Activated T-cell treated with anti-CD3 and anti-CD28 coated beads, Interleukin-2, amount 50 U/mL, for 1 hour (primary cell): ENCODE data around the gene CD160.
"Not testable (repeated sequence)": the region's sequence is repeated elsewhere in the genome, so short reads cannot be mapped to it uniquely, and the experiment has no call there.

Experiments used
- DNase-seq: peaks from one replicate; pipeline ENCODE4 v3.0.0-alpha.2; 2020

The CD160 gene

DNA sequence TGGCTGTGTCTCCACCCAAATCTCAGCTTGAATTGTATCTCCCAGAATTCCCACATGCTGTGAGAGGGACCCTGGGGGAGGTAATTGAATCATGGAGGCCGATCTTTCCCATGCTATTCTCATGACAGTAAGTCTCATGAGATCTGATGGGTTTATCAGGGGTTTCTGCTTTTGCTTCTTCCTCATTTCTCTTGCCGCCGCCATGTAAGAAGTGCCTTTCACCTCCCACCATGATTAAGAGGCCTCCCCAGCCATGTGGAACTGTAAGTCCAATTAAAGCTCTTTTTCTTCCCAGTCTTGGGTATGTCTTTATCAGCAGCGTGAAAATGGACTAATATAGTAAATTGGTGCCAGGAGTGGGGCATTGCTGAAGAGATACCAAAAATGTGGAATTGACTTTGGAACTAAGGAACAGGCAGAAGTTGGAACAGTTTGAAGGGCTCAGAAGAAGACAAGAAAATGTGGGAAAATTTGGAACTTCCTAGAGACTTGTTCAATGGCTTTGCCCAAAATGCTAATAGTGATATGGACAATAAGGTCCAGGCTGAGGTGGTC is 41.2 kb downstream of the CD160 start:
- not testable (repeated sequence) for DNase-seq

DNA sequence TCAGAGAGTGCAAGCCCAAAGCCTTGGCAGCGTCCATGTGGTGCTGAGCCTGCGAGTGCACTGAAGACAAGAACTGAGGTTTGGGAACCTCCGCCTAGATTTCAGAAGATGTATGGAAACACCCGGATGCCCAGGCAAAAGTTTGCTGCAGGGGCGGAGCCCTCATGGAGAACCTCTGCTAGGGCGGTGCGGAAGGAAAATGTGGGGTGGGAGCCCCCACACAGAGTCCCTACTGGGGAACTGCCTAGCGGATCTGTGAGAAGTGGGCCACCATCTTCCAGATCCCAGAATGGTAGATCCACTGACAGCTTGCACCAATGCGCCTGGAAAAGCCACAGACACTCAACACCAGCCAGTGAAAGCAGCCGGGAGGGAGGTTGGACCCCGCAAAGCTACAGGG is 42.2 kb downstream of the CD160 start:
- DNase-seq = not testable (repeated sequence)

DNA sequence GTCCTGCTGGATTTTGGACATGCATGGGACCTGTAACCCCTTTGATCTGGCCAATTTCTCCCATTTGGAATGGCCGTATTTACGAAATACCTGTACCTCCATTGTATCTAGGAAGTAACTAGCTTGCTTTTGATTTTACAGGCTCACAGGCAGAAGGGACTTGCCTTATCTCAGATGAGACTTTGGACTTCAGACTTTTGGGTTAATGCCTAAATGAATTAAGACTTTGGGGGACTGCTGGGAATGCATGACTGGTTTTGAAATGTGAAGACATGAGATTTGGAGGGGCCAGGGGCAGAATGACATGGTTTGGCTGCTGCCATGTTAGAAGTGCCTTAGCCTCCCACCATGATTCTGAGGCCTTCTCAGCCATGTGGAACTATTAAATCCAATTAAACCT is 42.7 kb downstream of the CD160 start:
- not testable (repeated sequence) for DNase-seq

DNA sequence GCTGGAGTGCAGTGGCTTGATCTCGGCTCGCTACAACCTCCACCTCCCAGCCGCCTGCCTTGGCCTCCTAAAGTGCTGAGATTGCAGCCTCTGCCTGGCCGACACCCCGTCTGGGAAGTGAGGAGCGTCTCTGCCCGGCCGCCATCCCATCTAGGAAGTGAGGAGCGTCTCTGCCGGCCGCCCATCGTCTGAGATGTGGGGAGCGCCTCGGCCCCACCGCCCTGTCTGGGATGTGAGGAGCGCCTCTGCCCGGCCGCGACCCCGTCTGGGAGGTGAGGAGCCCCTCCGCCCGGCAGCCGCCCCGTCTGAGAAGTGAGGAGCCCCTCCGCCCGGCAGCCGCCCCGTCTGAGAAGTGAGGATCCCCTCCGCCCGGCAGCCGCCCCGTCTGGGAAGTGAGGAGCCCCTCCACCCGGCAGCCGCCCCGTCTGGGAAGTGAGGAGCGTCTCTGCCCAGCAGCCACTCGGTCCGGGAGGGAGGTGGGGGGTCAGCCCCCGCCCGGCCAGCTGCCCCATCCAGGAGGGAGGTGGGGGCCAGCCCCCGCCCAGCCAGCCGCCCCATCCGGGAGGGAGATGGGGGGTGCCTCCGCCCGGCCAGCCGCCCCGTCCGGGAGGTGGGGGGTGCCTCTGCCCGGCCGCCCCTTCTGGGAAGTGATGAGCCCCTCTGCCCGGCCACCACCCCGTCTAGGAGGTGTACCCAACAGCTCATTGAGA is 45.1 kb downstream of the CD160 start:
- not testable (repeated sequence) for DNase-seq

DNA sequence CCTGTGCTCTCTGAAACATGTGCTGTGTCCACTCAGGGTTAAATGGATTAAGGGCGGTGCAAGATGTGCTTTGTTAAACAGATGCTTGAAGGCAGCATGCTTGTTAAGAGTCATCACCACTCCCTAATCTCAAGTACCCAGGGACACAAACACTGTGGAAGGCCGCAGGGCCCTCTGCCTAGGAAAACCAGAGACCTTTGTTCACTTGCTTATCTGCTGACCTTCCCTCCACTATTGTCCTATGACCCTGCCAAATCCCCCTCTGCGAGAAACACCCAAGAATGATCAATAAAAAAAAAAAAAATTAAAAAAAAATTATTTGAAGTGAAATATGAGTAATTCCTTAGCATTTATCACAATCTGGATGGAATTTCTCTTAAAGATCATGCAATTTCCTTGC is 45.8 kb downstream of the CD160 start:
- not testable (repeated sequence) for DNase-seq

DNA sequence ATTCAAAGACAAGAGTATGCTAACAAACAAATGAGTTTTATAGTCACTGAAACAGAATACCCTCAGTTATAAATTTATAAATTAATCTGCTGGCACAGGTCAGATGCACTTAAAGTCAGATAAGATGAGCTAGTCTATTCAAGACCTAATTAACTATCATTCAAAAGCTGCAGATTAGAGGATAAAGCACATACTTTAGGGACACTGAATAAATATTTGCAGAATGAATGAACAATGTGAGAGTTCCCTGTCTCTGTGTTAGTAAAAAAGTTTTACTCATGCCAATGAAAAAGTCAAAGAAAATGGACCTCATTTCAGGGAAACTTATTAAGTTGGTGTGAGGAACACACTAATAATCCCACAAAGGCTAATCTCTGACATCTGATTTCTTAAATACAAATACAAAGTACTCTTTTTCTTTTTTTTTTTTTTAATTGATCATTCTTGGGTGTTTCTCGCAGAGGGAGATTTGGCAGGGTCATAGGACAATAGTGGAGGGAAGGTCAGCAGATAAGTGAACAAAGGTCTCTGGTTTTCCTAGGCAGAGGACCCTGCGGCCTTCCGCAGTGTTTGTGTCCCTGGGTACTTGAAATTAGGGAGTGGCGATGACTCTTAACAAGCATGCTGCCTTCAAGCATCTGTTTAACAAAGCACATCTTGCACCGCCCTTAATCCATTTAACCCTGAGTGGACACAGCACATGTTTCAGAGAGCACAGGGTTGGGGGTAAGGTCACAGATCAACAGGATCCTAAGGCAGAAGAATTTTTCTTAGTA is 46.5 kb downstream of the CD160 start:
- DNase-seq = not testable (repeated sequence)

DNA sequence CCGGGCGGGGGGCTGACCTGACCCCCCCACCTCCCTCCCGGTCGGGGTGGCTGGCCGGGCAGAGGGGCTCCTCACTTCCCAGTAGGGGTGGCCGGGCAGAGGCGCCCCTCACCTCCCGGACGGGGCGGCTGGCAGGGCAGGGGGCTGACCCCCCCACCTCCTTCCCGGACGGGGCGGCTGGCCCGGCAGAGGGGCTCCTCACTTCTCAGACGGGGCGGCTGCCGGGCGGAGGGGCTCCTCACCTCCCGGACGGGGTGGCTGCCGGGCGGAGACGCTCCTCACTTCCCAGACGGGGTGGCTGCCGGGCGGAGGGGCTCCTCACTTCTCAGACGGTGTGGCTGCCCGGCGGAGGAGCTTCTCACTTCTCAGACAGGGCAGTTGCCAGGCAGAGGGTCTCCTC is 47.6 kb downstream of the CD160 start:
- DNase-seq = not testable (repeated sequence)

DNA sequence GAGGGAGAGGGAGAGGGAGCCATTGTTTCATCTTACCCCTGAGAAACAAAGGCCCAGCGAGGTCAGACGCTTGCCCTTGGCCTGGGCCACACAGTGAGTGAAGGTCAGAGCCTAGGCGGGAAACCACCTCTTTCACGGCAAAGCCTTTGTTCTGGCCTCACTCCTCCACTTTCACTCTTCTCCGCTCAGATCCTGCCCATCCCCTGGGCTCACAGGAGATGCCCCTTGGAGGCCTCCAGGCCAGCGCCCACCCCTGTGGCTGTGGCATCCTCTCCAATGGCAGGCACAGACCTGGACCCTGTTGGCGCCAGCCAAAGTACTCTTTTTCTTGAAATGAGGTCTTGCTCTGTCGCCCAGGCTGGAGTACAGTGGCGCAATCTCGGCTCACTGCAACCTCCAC is 48.7 kb downstream of the CD160 start:
- not testable (repeated sequence) for DNase-seq

DNA sequence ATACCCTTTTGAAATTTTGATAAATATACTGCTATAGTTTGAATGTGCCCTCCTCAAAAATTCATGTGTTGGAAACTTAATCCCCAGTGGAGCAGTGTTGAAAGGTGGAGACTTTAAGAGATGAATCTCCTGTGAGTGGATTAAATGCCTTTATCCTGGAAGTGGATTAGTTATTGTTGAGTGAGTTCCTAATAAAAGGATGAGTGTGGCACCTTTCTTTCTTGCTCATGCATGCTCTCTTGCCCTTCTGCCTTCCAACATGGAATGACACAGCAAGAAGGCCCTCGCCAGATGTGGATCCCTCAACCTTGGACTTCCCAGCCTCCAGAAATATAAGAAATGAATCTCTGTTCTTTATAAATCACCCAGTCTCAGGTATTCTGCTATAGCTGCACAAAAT is 51.8 kb downstream of the CD160 start:
- DNase-seq = no peak

DNA sequence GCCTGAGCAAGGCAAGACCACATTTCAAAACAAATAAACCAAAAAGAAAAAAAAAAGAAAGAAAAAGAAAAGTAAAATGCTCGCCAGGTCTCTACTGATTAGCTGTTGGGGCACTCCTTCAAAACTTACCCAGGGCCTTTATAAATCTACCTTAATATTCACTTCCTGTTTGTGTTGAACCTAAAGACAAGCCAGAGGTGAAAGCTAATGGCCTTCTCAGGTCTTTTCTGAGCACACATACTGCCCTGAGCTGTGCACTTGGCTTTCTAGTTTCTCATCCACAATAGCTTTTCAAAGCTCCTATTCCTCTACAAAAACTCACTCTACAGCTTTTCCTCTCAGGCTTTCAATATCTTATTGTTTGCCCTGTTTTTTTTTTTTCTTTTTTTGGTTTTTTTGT is 54.1 kb downstream of the CD160 start:
- no peak for DNase-seq

DNA sequence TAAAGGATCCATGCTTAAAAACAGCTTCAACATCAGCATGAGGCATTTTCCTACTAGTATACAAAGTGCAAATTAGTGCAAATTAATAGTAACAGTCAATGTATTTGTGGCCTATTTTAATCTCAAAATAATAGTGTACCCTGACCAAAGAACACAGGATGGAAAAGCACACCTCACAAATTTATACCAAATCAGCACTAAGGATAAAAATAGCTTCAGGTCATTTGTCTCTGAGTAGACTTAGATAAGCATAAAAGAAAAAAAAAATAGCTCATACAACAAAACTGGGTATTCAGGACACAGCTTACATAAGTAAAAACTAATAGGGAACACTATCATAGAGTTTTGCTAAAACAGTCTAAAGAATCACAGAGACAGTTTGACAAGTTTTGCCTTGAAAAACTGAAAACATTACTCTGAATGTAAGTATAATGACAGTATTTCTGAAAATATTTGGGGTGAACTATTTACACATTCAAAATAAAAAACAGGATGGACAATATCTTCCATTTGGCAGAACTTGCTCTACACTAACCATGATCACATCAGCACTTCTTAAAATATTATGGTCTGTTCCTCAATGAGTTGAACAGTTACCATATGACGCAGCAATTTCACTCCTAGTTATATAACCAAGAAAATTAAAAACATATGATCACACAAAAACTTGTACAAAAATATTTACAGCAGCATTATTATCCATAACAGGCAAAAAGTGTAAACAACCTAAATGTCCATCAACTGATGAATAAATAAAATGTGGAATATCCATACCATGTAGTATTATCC is 58.3 kb downstream of the CD160 start:
- DNase-seq = no peak

DNA sequence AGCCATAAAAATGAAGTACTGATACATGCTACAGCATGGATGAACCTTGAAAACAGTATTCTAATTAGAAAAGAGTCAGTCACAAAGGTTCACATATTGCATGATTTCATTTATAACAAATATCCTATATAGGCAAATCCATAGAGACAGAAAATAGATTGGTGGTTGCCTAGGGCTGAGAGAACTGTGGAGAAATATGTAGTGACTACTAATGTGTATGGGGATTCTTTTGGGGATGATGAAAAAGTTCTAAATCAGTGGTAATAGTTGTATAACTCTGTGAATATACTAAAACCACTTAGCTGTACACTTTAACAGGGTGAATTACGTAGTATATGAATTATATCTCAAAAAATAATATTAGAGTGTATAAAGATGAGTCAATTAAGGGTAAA is 58.8 kb downstream of the CD160 start:
- no peak for DNase-seq

DNA sequence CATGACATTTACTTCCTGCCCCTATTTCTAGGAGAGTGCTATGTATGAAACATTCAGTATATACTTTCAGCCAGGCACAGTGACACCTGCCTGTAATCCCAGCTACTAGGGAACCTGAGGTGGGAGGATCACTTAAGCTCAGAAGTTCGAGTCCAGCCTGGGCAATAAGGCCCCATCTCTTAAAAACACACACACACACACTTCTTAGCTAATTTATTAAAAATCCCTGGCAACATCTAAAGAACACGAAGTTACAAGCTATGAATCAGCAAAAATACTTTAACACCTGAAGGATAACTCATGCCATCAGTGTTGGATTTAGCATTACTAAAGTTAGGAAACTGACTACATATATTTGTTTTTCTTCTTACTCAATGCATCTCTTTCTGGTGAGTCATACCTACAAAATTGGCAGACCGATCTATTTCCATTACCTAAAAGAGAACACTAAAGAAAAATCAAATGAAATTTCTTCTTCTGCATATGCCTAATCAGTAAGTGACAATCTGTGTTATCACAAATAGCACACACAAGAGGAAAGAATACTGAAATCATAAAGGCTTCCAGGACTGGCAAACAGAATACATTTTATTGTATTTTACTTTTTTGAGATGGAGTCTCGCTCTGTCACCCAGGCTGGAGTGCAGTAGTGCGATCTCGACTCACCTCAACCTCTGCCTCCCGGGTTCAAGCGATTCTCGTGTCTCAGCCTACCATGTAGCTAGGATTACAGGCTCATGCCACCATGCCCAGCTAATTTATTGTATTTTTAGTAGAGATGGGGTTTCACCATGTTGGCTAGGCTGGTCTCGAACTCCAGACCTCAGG is 63.2 kb downstream of the CD160 start:
- no peak for DNase-seq

DNA sequence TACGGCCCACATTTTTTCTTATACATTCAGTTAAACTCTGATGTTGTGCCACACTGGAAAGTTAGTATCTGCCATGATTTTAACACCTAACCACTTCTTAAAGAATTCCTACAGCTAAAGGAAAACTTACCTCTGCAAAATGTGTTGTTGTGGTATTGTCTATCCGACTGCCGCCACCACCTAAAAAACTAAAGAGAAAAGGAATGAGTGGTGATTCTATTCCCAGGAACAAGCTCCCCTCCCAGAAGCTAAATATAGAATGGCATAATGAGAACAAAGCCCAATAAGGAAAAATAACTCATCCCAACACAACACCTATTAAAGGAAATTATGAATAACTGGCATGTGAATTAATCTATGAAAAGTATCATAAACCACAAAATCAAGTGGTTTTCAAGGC is 65.1 kb downstream of the CD160 start:
- no peak for DNase-seq

DNA sequence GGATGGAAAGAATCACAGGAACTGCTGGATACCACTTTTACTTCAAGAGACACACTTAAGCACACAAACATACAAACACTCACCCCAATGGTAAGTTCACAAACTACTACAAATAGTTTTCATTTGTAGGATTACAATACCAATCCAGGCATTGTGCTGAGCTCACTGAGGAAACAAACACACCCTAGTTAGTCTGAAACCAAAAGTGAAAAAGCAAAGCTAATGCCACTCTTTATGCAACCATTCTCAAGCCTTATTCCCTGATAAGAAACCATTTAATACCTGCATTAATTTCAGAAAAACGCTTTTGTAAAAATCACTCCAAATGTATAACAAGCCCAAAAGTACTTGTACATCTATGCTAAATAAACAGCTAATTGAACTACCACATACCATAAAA is 66.2 kb downstream of the CD160 start:
- DNase-seq = no peak

DNA sequence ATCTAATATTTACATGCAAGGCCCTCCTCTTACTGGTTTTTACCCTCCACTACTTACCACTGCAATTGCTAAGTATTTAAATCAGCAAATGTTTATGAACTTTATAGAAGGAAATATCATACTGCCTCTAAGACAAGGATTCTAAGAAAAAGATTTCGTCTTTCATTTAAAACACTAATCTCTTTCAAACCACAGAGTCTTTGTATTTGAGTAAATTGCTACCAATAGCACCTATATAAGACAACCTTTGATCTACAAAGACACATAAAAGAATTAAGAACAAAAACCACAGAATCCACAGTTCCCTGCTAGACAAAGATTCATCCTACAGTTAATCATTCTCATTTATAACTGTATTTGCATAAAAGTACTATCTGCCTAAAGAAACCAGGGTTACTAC is 67.0 kb downstream of the CD160 start:
- DNase-seq = no peak

DNA sequence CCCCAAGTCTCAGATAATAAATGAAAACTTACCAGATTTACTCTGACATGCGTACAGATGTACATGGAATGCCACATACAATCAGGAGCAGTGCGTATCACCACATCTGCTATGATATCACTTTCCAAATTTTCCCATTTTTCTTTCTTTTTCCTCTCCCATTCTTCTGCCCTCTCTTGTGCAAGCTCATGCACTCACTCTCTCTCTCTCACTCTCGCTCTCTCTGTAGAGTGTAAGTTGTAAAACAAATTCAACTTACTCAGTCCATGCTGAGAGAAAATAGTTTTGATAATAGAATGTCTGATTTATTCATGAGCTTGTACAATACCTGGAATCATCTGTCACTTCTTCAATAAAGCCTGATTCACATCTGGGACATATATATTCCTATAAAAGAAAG is 69.3 kb downstream of the CD160 start:
- no peak for DNase-seq
